ENCODE results near the gene RANBP3. TPM values are rescaled to one million over a fixed set of nuclear protein-coding genes. Genes with fewer than 3 reads are reported as not detected.

Gene RANBP3
- polyA plus RNA-seq, 1 of the 3 experiments (the other 2 are of a cell fraction), result 84.0 TPM

GRCh38 chr19:6020166-6020882 lies 42.4 kb upstream of the RANBP3 start (continued):
- TF ChIP-seq MEF2A (IDR thresholded peaks at IDR 0.05; ENCODE audit: borderline replicate concordance, low read depth), result no peak
- no peak for TF ChIP-seq NRF1 (IDR thresholded peaks at IDR 0.05; ENCODE audit: low read depth, low read length)
- no peak for TF ChIP-seq ELF1 (IDR thresholded peaks at IDR 0.05)

GRCh38 chr19:6018786-6019185 lies 40.8 kb upstream of the RANBP3 start:
- Histone ChIP-seq H3K79me2 (ENCODE audit: insufficient read depth) (no peaks in the 10 kb centered on the region), H2AFZ (ENCODE audit: low read depth) (no peak overlapping the region), H3K4me1 (ENCODE audit: control insufficient read depth in 1 of 2, insufficient read depth in 2 of 2, low read depth in 1 of 2, low read length in 1 of 2) (peaks cover 6 to 10% of the 10 kb centered on the region in 2 experiments; a peak in 3 of 4 replicates), H4K20me1 (ENCODE audit: insufficient read depth) (no peaks in the 10 kb centered on the region), H3K36me3 (replicated peaks in 1 of 2; ENCODE audit: control insufficient read depth in 1 of 2, insufficient read depth in 2 of 2, low read length in 1 of 2) (no peaks in the 10 kb centered on the region), H3K4me2 (no peak overlapping the region), H3K9ac (no peak overlapping the region), H3F3A (replicated peaks; ENCODE audit: insufficient read depth) (peaks cover 11% of the 10 kb centered on the region), H3K27ac (ENCODE audit: low read depth in 2 of 2, low read length in 1 of 2) (no peak overlapping the region), H3K27me3 (ENCODE audit: insufficient read depth) (no peaks in the 10 kb centered on the region), H3K9me2 (no peaks in the 10 kb centered on the region), H3K4me3 (ENCODE audit: low read depth in 2 of 2, low read length in 1 of 2) (no peak overlapping the region), H3K9me3 (no peaks in the 10 kb centered on the region)
- TF ChIP-seq NFIC (IDR thresholded peaks at IDR 0.05; ENCODE audit: borderline replicate concordance) (no peak), MXI1 (IDR thresholded peaks at IDR 0.05; ENCODE audit: low read depth, low read length) (no peak), NRF1 (IDR thresholded peaks at IDR 0.05; ENCODE audit: low read depth, low read length) (no peak), FOSL2 (IDR thresholded peaks at IDR 0.05; ENCODE audit: borderline replicate concordance, low read depth) (no peak), RFX5 (IDR thresholded peaks at IDR 0.05; ENCODE audit: low read length) (no peak), RAD21 (IDR thresholded peaks at IDR 0.05; ENCODE audit: low read length) (no peak)
- WGBS (ENCODE audit: low lambda C conversion rate), result 91% methylated on average over 9 of the region's 10 CpGs
- CTCF ChIA-PET, result interaction anchor here (1.0 to 9.1 kb wide), 3 partner anchors 25 to 215 kb away, joined by 5 to 448 read pairs (median 5); no protein-coding TSS in a partner anchor
- POLR2A ChIA-PET, result no interaction called here
- DNase-seq, result peak; percentile 56

GRCh38 chr19:6017576-6017975 lies 39.6 kb upstream of the RANBP3 start:
- Histone ChIP-seq H3K36me3 (replicated peaks in 1 of 2; ENCODE audit: control insufficient read depth in 1 of 2, insufficient read depth in 2 of 2, low read length in 1 of 2) (no peaks in the 10 kb centered on the region), H2AFZ (ENCODE audit: low read depth) (no peak overlapping the region), H3K79me2 (ENCODE audit: insufficient read depth) (no peaks in the 10 kb centered on the region), H3K4me1 (ENCODE audit: control insufficient read depth in 1 of 2, insufficient read depth in 2 of 2, low read depth in 1 of 2, low read length in 1 of 2) (peaks cover 2 to 6% of the 10 kb centered on the region in 2 experiments; a peak in 3 of 4 replicates), H3K9ac (no peak overlapping the region), H3K4me2 (no peak overlapping the region), H3K27ac (ENCODE audit: low read depth in 2 of 2, low read length in 1 of 2) (no peak overlapping the region), H3K9me3 (no peaks in the 10 kb centered on the region), H3K27me3 (ENCODE audit: insufficient read depth) (no peaks in the 10 kb centered on the region), H3K9me2 (no peaks in the 10 kb centered on the region), H3K4me3 (ENCODE audit: low read depth in 2 of 2, low read length in 1 of 2) (no peak overlapping the region), H3F3A (replicated peaks; ENCODE audit: insufficient read depth) (no peaks in the 10 kb centered on the region), H4K20me1 (ENCODE audit: insufficient read depth) (no peaks in the 10 kb centered on the region)
- 95% methylated on average over 10 of the region's 11 CpGs for WGBS (ENCODE audit: low lambda C conversion rate)
- POLR2A ChIA-PET, result no interaction called here
- TF ChIP-seq MXI1 (IDR thresholded peaks at IDR 0.05; ENCODE audit: low read depth, low read length), result no peak
- no peak for TF ChIP-seq RAD21 (IDR thresholded peaks at IDR 0.05; ENCODE audit: low read length)
- no peak for TF ChIP-seq EZH2phosphoT487 (IDR thresholded peaks at IDR 0.05; ENCODE audit: borderline replicate concordance, low read depth)
- CTCF ChIA-PET, result interaction anchor here (1.0 to 9.1 kb wide), 4 partner anchors 29 to 214 kb away, joined by 3 to 448 read pairs (median 4); no protein-coding TSS in a partner anchor
- peak; percentile 25 for DNase-seq
